GM04503 (cell line): ENCODE results near the gene IL2RA.
"Not testable (repeated sequence)": the region's sequence is repeated elsewhere in the genome, so short reads cannot be mapped to it uniquely, and the experiment has no call there.

ENCODE experiments used
- DNase-seq: peaks from one replicate; pipeline ENCODE4 v3.0.0-alpha.2; 2012; ENCODE audit warnings: low read depth

IL2RA gene

DNA sequence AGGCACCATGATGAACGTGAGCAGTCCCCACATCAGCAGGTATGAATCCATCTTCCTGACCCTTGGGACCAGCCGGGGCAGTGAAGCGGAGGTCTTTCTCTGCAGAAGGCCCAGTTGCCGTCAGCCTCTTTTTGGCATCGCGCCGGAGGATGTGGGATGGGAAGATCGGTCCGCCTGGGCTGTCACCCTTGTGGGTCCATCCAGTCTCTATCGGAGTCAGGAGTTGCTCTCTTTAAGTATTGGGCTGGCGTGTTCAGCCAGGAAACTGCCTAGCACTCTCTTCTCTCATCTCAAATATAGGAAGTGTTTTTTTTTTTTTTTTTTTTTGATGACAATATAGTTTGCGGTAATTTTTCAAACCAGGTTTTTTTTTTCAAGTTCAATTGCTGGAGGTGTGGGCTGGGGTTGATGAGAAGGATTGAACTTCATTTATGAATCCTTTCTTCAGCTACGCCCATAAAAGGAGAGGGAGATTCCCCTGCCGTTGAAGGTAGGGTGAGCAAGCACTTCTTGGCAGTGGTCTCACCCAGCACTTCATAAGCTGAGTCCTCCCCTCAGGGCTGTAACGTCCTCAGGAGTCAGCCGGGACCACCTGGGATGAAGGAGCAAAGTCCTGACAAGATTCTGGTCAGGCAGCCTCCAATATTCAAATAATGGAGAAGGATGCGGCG is at the start of gene IL2RA:
Gene IL2RA (minus strand): TSS at position 267 of the 671 bp plus-strand sequence. CDS start 216 bp downstream, at position 51.
- DNase-seq = no peak

GRCh38 chr10:6110136-6110535 is 48.0 kb upstream of the IL2RA start:
- no peak for DNase-seq

DNA sequence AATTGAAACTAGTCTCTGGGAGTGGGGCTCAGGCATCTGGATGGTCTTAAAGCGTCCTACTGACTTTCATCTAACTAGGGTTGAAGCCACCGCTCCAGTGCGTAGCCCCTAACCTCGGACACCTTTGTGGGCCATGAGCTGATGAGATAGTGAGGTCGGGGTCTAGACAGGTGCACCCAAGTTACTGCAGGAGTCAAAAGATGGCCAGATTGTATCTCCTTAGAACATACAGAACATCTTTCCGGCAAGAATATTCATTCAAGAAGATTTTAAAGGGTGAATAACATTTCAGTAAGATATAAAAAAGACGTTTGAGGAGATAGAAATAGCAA is 47.2 kb upstream of the IL2RA start:
- no peak for DNase-seq

- no peak for DNase-seq
Measured at GRCh38 chr10:6108631-6109443, 46.7 kb upstream of the IL2RA start.

GRCh38 chr10:6108072-6108471 is 45.9 kb upstream of the IL2RA start:
- DNase-seq = no peak

DNA sequence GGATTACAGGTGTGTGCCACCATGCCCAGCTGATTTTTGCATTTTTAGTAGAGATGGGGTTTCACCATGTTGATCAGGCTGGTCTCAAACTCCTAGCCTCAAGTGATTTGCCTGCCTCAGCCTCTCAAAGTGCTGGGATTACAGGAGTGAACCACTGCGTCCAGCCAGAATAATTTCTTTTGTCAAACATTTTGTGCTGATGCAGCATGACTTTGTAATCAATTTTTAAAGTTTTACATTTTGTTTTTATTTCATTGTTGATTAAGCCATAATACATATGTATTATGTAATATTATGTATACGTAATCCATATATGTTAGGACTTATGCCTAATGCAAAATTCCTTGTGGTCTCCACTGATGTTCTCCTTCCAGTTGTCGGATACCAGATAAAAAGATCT is 45.4 kb upstream of the IL2RA start:
- not testable (repeated sequence) for DNase-seq

- no peak for DNase-seq
Measured at GRCh38 chr10:6103591-6103990, 41.4 kb upstream of the IL2RA start.

GRCh38 chr10:6102128-6102527 is 40.0 kb upstream of the IL2RA start:
- DNase-seq = no peak

GRCh38 chr10:6101181-6101580 is 39.0 kb upstream of the IL2RA start:
- DNase-seq = no peak

- DNase-seq = no peak
Measured at GRCh38 chr10:6100370-6100769, 38.2 kb upstream of the IL2RA start.

DNA sequence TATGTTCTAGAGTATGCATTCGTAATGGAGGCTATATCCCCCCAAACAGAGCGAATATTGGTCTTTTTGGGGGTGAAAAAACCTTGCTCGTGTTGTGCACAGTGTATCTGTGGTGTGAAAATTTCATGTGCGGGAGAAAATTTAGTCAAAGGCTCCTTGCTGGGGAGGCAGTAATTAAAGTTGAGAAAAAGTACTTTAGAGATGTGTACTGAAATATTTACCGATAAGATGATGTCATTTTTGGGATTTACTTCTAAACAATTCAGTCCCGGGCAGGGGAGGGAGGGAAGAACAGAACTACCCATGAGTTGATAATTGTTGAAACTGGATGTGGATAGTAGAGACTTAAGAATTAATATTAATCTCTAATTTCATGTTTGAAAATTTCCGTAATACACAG is 36.0 kb upstream of the IL2RA start:
- DNase-seq = no peak

- no peak for DNase-seq
Measured at GRCh38 chr10:6097063-6097462, 34.9 kb upstream of the IL2RA start.

DNA sequence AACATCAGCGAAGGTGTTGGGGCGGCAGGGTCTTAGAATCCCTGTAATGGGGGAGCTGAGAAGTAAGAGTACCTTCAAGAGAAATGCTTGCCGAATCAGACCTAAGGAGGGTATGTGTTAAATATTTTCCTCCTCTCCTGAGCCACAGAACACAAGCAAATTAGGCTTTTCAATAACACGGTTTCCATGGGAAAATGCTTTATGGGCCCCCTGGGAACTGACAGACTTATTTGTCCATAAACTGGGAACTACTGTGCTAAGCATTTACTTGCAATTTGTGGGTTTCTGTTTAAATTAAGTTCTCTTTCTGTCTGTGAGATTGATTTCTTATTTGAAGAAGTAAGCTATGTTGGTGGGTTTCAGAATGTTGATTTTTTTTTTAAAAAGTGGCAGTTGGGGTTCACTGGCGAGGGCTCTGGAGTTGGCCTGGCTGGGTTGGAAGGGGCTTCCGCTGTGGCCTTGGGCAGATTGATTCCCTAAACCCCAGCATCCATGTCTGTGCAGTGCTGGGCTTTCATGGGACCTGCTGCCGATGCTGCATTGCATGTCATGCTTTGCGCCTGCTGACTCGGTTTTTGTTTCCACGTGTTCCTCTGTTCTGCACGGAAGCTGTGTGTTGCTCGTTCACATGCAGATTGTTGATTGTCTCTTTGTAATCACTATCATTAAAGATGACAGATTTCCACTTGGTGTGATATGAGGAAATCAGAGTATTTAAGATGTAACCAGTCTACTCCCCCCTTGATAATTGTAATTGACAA is 33.8 kb upstream of the IL2RA start:
- DNase-seq = no peak

DNA sequence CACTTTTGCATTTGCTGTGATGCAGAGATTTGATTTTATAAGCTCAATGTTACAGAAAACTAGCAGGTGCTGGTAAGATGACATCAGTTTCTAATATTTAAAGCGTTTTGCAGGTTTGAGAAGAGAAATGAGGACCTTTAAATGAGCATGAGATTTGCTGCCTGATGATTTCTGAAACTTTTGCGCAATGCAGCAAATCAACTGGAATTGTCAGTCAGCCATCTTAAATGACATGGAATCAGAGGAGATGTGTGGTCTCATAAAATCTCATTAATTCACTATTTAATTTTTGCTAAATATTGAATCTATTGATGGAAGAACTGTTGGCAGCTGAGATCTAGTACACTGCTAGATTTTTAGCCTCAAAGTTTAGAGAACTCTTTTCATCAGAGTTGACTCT is 30.6 kb upstream of the IL2RA start:
- DNase-seq = no peak

- no peak for DNase-seq
Measured at GRCh38 chr10:6091630-6092029, 29.5 kb upstream of the IL2RA start.

DNA sequence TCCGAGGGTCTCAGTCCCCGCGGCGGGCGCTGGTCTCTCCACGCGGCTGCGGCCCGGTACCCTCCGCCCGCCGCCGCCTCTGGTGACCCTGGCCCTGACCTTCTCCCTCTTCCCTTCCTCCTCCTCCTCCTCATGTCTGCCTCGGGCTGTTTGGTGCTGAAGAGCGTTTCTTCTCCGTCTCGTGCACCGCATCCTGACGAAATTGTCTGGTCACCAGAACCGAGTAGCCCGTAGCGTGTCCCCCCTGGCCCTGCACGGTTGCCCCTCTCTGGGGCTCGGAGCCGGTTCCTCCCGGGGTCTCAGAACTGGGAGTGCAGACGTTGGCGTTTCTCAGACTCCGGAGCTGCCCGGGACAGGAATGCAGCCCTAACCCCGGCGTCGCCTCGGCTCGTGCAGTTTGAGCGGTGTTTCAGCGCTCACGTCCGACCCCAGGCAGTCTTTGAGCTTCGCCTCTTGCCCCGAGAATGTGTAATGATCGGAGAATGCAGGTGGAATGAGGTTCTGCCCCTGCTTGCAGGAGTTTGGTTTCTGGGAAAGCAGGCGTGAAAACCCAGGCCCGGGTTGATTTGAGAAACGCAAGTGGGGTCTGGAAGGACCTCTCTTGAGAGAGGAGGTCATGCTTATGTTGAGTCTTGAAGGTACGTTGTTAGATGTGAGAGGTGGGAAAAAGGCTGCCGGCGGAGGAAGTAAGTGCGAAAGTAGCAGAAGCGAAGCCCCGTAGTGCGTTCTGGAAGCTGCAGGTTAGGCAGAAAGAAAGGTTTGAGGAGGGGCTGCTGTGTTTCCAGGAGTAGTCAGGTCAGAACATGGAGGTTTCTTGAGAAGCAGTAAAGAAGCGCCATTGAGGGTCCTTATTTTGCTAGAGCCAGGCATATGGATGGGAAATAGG is 27.4 kb upstream of the IL2RA start:
- no peak for DNase-seq

- DNase-seq = peak; percentile 64
Measured at GRCh38 chr10:6088721-6089333, 26.7 kb upstream of the IL2RA start, which contains the start of gene RBM17. Gene RBM17, plus strand, starts transcription at chr10:6089034. Its CDS starts 8,032 bp downstream, at chr10:6097066.

GRCh38 chr10:6086375-6087233 is 24.4 kb upstream of the IL2RA start:
- peak; percentile 43 for DNase-seq

- DNase-seq = no peak
Measured at GRCh38 chr10:6083523-6084475, 21.6 kb upstream of the IL2RA start.
